GM18502 (cell line): ENCODE results near the gene RCSD1.
"Not testable (repeated sequence)": the region's sequence is repeated elsewhere in the genome, so short reads cannot be mapped to it uniquely, and the experiment has no call there.

Experiments
- ATAC-seq: cut with Tn5 transposase; IDR thresholded peaks from one replicate; pipeline ENCODE4 v1.9.1; 2021; ENCODE audit warnings: mild to moderate bottlenecking; ENCODE audit not compliant: unreplicated experiment, poor library complexity

RCSD1 gene

DNA sequence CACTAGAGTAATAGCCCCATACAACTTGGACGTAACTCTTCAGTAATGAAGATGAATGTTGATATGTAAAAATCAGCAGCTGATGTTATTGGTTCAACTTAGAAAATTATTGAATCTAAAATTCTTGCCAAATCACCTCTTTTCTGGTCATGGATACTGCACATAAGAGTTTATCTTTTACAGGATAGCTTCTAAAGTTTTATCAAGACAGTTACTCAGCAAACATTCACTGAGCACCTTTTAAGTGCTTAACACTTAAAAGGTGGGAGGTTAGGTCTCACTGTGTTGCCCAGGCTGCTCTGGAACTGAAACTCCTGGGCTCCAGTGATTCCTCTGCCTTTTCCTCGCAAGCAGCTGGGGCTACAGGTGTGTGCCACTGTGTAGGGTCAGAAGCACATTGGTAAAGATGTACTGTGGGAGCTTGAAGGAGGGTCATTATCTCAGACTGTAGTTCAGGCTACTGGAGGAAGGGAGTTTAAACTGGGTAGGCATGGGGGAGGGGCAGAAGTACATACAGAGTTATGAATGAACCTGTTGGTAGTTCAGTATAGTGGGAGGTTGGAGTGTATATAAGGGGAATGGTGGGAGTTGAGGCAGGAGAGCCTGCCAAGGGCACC lies 93.8 kb downstream of the RCSD1 start:
- ATAC-seq: no peak

DNA sequence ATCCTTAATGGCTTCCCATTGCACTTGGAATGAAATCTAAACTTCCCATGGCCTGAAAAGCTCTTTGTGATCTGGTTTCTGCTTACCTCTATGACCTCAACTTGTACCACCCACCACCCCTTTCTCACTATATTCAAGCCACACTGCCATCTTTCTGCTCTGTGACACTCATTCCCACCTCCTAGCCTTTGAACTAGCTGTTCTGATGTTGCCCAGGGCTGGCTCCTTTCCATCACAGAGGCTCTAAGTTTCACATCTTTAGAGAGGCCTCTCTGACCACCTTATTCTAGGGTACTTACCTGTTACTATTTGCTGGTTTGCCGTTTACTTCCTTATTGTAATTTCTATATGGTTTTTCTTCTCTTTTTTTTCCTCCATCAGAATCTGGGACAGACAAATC lies 96.0 kb downstream of the RCSD1 start:
- ATAC-seq: no peak

DNA sequence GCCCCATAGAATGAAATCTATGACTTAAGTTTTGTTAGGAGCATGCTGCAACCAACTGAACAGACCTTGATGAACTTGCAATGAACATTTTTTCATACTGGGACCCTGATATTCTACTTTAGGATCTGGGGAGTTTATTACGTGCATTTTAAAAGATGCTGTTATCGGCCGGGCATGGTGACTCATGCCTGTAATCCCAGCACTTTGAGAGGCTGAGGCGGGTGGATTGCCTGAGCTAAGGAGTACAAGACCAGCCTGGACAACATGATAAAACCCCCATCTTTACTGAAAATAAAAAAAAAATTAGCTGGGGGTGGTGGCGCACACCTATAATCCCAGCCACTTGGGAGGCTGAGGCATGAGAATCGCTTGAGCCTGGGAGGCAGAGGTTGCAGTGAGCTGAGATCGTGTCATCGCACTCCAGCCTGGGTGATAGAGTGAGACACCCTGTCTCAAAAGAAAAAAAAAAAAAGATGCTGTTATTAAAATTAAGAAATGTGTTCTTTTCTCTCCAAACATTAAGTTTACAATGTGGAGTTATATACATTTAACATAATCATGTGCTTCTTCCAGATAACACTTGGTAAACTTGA lies 98.9 kb downstream of the RCSD1 start:
- ATAC-seq: no peak

DNA sequence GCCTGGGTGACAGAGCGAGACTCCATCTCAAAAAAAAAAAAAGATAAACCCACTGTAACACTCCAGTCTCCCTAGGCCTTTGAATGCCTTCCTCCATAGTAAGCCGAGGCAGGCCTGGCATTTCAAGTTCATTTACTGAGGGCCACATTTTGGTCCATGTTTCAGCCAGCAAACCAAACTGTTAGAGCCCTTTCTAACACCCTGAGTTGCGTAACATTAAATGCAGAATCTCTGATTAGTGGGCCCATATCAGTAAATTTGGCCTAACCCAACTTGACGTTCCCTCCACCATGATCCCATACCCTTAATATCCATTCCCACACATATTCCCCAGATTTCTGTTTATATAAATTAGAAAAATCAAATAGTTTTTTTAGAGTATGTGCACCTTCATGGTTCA lies 104.2 kb downstream of the RCSD1 start:
- ATAC-seq: no peak

DNA sequence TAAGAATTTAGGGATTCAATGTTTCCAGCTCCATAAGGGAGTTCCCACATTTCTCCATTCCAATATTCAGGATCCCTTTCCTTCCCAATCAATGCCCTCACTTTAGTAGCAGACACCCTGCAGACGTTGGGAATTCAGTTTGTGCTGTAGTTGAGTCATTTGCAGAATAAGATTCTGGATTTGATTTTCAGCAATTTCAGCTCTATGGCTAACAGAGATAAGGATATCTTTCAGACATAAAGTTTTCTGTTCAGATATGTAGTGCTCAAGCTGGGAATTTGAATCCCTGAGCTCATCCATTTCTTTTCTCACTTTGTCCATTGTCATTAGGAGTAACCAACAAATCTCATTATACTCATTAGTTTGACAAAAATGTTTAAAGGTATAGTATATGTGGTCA lies 104.8 kb downstream of the RCSD1 start:
- no peak for ATAC-seq

DNA sequence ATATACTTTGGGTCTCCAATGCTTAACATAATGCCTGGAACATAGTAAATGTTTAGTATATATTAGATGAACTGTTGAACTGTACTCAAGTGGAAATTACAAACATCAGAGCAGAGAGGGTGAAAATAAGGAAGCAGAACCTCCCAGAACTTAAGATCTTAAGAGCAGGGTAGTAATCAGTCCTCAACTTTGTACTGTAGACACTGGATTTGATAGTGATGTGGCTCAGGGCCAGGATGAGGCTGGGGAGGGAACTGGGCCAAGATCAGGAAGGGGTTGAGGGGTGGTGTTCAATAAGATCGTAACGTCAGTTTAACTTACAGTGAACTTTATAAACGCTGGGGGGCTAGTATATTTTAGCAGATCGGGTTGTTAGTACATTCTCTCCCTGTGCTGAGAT lies 107.1 kb downstream of the RCSD1 start:
- no peak for ATAC-seq

DNA sequence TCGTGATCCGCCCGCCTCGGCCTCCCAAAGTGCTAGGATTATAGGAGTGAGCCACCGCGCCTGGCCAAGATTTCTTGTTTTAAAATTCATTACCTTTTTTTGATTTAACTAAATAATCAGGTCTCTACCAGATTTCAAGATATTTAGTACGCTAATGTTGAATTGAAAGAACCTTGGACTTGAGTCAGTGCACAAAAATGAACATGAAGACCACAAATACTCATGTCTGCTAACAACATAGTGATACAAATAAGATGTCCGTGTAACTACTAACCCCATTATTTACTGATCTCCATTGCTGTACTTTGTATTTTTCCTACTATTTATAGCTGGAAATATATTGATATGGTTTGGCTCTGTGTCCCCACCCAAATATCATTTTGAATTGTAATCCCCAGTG lies 108.1 kb downstream of the RCSD1 start:
- ATAC-seq: no peak

DNA sequence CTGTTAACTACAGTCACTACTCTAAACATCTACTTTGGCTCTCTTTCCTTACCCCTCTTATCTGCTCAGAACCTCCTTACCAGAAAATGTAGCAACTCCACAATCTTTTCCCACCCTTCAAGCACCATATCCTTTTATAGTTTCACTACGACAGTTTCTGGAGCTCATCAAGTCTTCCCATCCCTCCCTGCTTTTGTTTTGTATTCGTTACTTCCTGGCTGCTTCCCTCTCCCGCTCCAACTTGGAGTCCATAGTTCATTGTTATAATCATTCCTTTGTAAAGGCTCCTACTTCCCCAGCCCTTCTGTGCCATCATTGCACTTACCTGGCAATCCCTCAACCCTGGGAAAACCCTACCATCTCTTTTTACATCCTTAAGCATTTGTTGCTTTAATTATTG lies 109.7 kb downstream of the RCSD1 start:
- ATAC-seq: no peak

DNA sequence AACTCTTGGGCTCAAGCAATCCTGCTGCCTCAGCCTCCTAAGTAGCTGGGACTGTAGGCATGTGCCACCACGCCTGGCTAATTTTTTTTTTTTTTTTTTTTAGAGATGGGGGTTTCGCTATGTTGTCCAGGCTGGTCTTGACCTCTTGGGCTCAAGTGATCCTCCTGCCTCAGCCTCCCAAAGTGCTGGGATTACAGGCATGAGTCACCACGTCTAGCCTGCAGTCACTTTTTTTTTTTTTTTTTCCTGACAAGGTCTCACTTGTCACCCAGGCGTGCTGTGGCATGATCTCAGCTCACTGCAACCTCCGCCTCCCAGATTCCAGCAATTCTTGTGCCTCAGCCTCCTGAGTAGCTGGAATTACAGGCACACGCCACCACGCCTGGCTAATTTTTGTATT lies 111.1 kb downstream of the RCSD1 start:
- ATAC-seq: not testable (repeated sequence)

DNA sequence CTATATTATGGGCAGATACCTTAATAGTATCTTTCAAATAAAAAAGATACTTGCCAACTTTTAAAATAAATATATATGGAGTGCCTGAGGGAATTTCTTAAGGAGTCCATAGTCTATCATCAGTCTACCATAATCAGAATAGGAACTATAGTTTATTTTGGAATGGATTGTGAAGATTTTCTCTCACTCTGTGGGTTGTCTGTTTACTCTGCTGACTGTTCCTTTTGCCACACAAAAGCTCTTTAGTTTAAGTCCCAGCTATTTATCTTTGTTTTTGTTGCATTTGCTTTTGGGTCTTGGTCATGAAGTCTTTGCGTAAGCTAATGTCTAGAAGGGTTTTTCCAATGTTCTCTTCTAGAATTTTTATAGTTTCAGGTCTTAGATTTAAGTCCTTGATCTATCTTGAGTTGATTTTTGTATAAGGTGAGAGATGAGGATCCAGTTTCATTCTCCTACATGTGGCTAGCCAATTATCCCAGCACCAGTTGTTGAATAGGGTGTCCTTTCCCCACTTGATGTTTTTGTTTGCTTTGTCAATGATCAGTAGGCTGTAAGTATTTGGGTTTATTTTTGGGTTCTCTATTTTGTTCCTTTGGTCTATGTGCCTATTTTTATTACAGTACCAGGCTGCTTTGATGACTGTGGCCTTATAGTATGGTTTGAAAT lies 112.5 kb downstream of the RCSD1 start:
- not testable (repeated sequence) for ATAC-seq

DNA sequence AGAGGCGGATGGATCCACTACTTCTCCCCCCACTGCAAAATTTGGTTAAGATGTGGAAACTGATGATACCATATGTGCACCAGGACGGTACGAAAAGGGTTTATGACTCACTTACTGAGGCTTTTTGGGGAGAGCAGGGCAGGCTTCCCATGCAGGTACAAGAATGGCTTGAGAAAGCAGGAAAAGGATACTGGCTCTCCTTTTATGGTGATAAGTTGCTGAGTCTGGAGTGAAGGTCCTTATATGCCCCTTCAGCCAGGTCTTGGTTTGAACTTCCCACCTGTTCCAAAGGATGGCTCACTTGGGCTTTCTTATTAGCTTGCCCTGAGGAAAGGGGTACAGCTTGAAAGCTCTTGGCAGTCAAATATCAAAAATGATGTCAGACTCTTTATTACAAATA lies 114.9 kb downstream of the RCSD1 start:
- ATAC-seq: no peak

DNA sequence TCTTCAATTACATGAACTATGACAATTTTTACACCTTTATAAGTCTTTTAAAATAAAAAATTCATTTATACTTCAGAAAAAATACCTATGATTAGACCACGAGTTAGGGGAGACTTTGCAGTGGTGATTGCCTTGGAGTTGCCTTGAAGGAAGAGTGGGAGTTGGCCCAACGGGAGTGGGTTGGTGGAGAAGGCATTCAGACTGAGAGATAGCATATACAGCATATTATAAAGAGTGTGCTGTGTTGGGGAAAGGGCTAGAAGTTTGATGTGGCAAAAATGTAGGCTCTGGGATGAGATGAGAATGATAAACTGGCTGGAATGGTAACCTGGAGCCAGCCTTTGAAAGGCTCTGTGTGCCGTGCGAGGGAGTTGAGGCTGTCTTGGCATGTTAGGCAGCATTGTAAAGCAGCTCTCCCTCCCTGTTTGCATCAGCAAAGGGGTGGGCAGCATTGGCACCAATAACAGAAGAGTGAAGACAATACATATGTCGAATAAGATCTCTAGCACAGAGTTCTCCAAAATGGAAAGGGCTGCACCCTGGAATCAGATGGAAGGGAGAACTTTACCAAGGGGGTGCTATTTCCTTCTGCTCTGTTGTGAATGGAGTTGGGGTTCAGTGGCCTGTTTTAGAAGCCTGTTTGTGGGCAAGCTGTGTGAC lies 116.1 kb downstream of the RCSD1 start:
- ATAC-seq: no peak

DNA sequence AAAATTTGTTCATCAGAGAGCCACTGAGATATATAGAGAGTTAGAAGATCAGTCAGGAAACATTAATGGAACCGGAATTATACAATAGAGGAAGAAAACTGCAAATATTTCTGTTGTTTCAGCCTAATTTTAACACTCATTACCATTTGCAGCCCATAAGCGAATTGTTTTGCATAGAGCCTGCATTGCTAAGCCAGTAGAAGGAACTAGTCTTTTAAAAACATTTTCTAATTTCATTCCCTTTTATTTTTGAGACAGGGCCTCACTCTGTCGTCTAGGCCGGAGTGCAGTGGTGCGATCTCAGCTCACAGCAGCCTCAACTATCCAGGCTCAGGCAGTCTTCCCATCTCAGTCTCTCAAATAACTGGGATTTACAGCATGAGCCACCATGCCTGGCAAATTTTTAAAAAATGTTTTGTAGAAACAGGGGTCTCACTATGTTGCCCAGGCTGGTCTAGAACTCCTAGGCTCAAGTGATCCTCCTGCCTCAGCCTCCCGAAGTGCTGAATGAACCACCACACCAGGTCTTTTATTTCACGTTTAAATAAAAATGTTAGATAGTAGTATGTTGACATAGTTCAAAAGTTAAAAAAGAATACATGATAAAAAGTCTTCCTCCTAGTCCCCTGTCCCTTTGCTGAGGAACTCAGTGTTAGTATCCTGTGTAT lies 117.1 kb downstream of the RCSD1 start:
- no peak for ATAC-seq

DNA sequence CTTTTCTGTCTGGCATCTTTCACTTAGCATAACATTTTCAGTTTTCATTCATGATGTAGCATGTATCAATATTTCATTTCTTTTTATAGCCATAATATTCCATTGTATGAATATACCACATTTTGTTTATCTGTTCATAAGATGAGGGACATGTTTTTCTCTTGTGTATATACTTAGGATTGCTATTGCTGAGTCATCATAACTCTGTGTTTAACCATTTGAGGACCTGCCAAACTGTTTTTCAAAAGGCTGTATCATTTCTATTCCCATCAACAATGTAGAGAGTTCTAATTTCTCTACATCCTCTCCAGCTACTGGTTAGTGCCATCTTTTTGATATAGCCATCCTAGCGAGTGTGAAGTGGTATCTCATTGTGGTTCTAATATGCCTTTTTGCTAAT lies 118.0 kb downstream of the RCSD1 start:
- ATAC-seq: no peak

DNA sequence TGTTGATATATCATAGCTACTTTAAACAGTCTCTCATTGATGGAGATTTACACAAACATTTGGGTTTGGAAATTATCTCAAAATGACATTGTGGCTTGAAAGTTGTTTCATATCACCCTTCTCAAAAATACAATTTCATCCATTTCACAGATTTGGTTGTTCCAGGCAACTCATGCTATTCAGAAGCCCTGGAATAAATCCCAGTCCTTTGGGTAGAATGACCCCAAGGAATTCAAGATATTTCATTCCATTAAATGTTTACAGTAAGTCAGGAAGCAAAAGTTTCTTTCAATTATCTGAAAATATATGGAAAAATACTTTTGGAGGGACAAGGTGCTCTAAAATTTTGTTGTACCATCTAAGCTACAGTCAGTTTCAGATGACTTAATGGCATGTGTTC lies 118.9 kb downstream of the RCSD1 start:
- ATAC-seq: no peak

DNA sequence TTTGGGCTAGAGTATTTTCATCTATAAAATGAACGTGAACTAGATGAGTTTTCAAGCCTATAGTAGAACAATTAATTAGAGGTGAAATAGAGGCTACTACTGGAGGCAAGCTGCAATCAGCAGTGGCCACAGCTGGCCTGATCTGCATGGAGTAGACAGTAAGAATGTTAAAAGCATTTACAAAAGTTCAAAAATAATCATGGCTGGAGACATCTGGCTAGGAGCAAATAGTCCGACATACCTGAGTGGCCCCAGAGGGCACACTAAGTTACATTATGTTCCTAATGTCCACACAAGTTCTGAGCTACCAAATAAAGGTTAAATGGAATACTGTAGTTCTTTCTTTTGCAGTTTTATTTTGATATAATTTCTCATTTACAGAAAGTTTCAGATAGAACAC lies 119.7 kb downstream of the RCSD1 start:
- no peak for ATAC-seq

DNA sequence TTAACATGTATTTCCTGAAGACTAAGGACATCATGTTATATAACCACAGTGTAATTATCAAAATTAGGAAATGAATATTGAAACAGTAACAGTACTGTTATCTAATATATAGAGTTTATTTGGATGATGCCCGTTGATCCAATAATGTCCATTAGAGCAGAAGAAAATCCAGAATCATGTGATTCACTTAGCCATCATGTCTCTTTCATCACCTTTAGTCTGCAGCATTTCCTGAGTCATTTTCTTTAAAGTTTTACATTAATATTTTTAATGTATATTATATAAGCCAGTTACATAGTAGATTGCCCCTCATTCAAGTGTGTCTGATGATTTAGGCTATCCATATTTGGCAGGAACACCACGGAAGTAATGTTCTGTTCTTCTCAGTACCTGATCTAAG lies 120.6 kb downstream of the RCSD1 start:
- no peak for ATAC-seq

DNA sequence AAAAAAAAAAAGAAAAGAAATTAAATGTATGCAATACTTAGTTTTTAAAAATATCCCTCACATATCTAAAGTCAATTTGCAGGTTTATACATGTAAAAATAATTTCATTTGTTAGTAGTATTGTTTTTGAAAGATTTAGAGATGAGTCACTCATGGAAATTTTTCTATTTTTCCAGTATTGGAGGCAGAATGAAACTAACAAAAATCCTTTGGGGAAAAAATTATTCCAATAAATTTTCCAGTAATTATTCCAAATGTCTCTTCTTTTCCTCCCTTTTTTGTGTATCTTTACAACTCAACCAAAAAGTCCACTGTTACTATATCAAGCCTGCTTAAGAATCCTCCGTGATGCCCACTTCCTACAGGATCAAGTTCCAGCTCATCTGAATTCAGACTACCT lies 121.6 kb downstream of the RCSD1 start:
- no peak for ATAC-seq

DNA sequence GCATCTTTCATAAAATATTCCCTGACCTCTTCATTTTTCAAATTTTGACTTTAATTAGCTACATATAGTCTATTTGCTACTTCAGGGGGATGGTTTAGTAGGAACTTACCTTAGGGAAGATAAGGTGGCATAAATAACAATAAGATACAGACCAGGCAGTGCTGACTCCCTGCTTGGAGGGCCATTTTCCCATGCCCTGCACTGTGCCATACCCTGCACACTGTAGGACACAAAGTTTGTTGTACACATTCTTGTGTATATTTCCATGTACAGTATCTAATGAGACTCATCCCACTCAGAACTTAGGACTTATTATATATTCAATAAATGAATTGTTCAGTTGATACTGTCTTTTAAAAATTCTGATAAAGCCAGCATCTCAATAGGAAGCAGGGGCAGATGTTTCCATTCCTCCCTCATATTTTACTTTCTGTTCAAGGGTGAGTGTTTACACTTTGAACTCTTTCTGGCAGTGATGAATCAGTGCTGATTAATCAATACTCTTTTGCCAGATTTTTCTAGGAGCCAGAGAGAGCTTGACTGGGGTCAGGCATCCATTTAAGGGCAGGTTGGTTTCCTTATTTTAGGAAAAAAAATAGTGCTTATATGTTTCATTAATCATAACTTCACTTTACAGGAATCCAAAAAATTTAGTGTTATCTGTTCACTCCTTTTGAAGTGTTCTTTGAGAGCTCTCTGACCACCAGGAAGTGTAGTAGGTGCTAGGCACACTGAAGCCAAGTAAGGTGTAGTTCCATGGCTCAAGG lies 122.4 kb downstream of the RCSD1 start:
- no peak for ATAC-seq

DNA sequence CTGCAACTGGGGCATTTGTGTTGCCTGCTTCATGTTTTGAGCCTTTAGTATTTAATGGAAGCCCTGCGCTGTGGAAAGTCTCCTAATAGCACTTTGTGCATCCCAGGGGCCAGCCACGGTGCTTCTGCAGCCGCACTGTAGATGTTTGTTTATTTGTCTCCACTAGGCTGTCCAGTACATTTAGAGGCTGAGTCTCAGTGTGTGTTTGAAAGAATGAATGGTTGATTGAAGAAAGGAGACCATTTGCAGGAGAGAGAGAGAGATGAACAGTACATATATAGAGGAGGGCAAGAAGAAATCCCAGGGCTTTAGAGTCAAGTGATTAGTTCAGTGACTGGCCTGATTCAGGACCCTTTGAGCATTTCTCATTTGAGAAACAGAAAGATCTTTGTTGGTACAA lies 125.6 kb downstream of the RCSD1 start:
- no peak for ATAC-seq
